ENCODE results near the gene GPD1L. TPM values are rescaled to one million over a fixed set of nuclear protein-coding genes. Genes with fewer than 3 reads are reported as not detected.

Gene GPD1L
- total RNA-seq, 1 donor from 2014 or later = 11.5 TPM

- H3K4me3 ChIP-seq (ENCODE audit: low read depth, low read length) = no peak overlapping the region
- TF ChIP-seq, protein P1, sequence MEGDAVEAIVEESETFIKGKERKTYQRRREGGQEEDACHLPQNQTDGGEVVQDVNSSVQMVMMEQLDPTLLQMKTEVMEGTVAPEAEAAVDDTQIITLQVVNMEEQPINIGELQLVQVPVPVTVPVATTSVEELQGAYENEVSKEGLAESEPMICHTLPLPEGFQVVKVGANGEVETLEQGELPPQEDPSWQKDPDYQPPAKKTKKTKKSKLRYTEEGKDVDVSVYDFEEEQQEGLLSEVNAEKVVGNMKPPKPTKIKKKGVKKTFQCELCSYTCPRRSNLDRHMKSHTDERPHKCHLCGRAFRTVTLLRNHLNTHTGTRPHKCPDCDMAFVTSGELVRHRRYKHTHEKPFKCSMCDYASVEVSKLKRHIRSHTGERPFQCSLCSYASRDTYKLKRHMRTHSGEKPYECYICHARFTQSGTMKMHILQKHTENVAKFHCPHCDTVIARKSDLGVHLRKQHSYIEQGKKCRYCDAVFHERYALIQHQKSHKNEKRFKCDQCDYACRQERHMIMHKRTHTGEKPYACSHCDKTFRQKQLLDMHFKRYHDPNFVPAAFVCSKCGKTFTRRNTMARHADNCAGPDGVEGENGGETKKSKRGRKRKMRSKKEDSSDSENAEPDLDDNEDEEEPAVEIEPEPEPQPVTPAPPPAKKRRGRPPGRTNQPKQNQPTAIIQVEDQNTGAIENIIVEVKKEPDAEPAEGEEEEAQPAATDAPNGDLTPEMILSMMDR (IDR thresholded peaks at IDR 0.05; ENCODE audit: insufficient read depth, low read length, poor library complexity, severe bottlenecking) = no peak
- H3K27me3 ChIP-seq (ENCODE audit: control insufficient read depth, insufficient read depth, low read length) = no peaks in the 10 kb centered on the region
- DNase-seq (ENCODE audit: low read depth) = no peak
- H3K36me3 ChIP-seq (ENCODE audit: control insufficient read depth, insufficient read depth, low read length) = no peaks in the 10 kb centered on the region
Measured at GRCh38 chr3:32153414-32154204, 47.2 kb downstream of the GPD1L start.

GRCh38 chr3:32154205-32154579 is 47.8 kb downstream of the GPD1L start:
- DNase-seq (ENCODE audit: low read depth) = no peak
- Histone ChIP-seq H3K4me3 (ENCODE audit: low read depth, low read length) (no peak overlapping the region), H3K36me3 (ENCODE audit: control insufficient read depth, insufficient read depth, low read length) (no peaks in the 10 kb centered on the region), H3K27me3 (ENCODE audit: control insufficient read depth, insufficient read depth, low read length) (no peaks in the 10 kb centered on the region)
- TF ChIP-seq, protein P1 (IDR thresholded peaks at IDR 0.05; ENCODE audit: insufficient read depth, low read length, poor library complexity, severe bottlenecking) = peak; percentile 24

GRCh38 chr3:32155117-32155516 is 48.7 kb downstream of the GPD1L start:
- TF ChIP-seq, protein P1 (IDR thresholded peaks at IDR 0.05; ENCODE audit: insufficient read depth, low read length, poor library complexity, severe bottlenecking) = no peak
- H3K4me3 ChIP-seq (ENCODE audit: low read depth, low read length) = no peak overlapping the region
- H3K36me3 ChIP-seq (ENCODE audit: control insufficient read depth, insufficient read depth, low read length) = no peaks in the 10 kb centered on the region
- H3K27me3 ChIP-seq (ENCODE audit: control insufficient read depth, insufficient read depth, low read length) = no peaks in the 10 kb centered on the region
- DNase-seq (ENCODE audit: low read depth) = no peak

DNA sequence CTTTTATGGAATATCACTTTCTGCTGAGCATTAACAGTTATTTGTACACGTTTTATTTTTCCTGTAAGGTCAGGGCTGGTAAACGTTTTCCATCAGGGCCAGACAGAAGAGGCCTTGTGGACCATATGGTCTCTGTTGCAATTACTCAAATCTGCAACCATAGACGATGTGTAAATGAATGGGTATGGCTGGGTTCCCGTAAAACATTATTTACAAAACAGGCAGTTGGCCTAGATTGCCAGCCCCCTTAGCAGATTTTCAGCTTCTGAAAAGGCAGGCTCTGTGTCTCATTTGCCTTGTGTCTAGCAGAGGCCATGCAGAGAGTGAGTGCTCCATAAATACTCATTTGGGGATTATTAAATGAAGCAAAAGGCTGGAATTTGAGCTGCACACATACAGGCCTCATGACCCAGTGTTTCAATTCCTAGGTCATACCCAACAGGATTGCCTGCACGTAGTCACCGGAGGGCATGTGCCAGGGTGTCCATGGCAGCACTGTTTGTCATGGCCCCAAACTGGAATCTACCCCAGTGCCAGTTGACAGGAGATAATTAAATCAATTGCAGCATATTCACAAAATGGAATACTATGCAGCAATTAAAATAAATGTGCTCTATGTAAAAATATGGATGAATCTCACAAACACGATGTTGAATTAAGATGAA is 51.3 kb downstream of the GPD1L start:
- TF ChIP-seq, protein P1 (IDR thresholded peaks at IDR 0.05; ENCODE audit: insufficient read depth, low read length, poor library complexity, severe bottlenecking) = no peak
- Histone ChIP-seq H3K27me3 (ENCODE audit: control insufficient read depth, insufficient read depth, low read length) (no peaks in the 10 kb centered on the region), H3K36me3 (ENCODE audit: control insufficient read depth, insufficient read depth, low read length) (no peaks in the 10 kb centered on the region), H3K4me3 (ENCODE audit: low read depth, low read length) (no peak overlapping the region)
- DNase-seq (ENCODE audit: low read depth) = no peak

- Histone ChIP-seq H3K36me3 (ENCODE audit: control insufficient read depth, insufficient read depth, low read length) (no peaks in the 10 kb centered on the region), H3K4me3 (ENCODE audit: low read depth, low read length) (no peak overlapping the region), H3K27me3 (ENCODE audit: control insufficient read depth, insufficient read depth, low read length) (no peaks in the 10 kb centered on the region)
- no peak for DNase-seq (ENCODE audit: low read depth)
- TF ChIP-seq, protein P1 (IDR thresholded peaks at IDR 0.05; ENCODE audit: insufficient read depth, low read length, poor library complexity, severe bottlenecking) = no peak
Measured at GRCh38 chr3:32160706-32161214, 54.3 kb downstream of the GPD1L start.

All from kidney epithelial cell (primary cell).